GM18498 (cell line): ENCODE data around the gene CREBZF.
"Not testable (repeated sequence)": the region's sequence is repeated elsewhere in the genome, so short reads cannot be mapped to it uniquely, and the experiment has no call there.

ENCODE experiments used
- ATAC-seq: cut with Tn5 transposase; IDR thresholded peaks from one replicate; pipeline ENCODE4 v1.9.1; 2021; ENCODE audit warnings: mild to moderate bottlenecking, moderate library complexity; ENCODE audit not compliant: unreplicated experiment

Gene CREBZF

GRCh38 chr11:85672105-85672902 lies 7.4 kb upstream of the CREBZF start:
- no peak for ATAC-seq

- ATAC-seq, result not testable (repeated sequence)
These were observed 6.2 kb upstream of the CREBZF start for GRCh38 chr11:85670949-85671663.

- ATAC-seq, result no peak
These were observed 3.2 kb upstream of the CREBZF start for GRCh38 chr11:85668157-85668556.

GRCh38 chr11:85666687-85667086 lies 1.8 kb upstream of the CREBZF start:
- ATAC-seq, result no peak

GRCh38 chr11:85665733-85666132 lies 804 bp upstream of the CREBZF start:
- ATAC-seq, result no peak

GRCh38 chr11:85663753-85664614 lies 945 bp downstream of the CREBZF start:
- ATAC-seq, result peak; percentile 77

- ATAC-seq, result no peak
These were observed 1.7 kb downstream of the CREBZF start for GRCh38 chr11:85663080-85663752.

GRCh38 chr11:85661972-85662664 lies 2.8 kb downstream of the CREBZF start:
- ATAC-seq, result no peak

- ATAC-seq, result no peak
These were observed 6.7 kb downstream of the CREBZF start for GRCh38 chr11:85658180-85658579.

- ATAC-seq, result no peak
These were observed 8.2 kb downstream of the CREBZF start for GRCh38 chr11:85656777-85657176.

- not testable (repeated sequence) for ATAC-seq
These were observed 10.6 kb downstream of the CREBZF start for GRCh38 chr11:85654343-85654742.

- no peak for ATAC-seq
These were observed 12.0 kb downstream of the CREBZF start for GRCh38 chr11:85652786-85653447.

- no peak for ATAC-seq
These were observed 13.8 kb downstream of the CREBZF start for GRCh38 chr11:85651118-85651517.

GRCh38 chr11:85647604-85648299 lies 17.2 kb downstream of the CREBZF start, which contains the start of gene TMEM126A:
Gene TMEM126A (plus strand): TSS chr11:85647967. CDS start chr11:85650256, 2,289 bp downstream.
- ATAC-seq, result peak; percentile 100

GRCh38 chr11:85647078-85647477 lies 17.9 kb downstream of the CREBZF start:
- no peak for ATAC-seq

GRCh38 chr11:85643191-85643614 lies 21.7 kb downstream of the CREBZF start:
- no peak for ATAC-seq

GRCh38 chr11:85634747-85635146 lies 30.2 kb downstream of the CREBZF start:
- ATAC-seq, result no peak

- ATAC-seq, result peak; percentile 20
These were observed 36.1 kb downstream of the CREBZF start for GRCh38 chr11:85628771-85629341.
